Daoy (cell line): Measurements from ENCODE around the gene MYO5A. TPM values are rescaled to one million over a fixed set of nuclear protein-coding genes. Genes with fewer than 3 reads are reported as not detected.
"Not testable (repeated sequence)": the region's sequence is repeated elsewhere in the genome, so short reads cannot be mapped to it uniquely, and the experiment has no call there.

Source experiments
- DNase-seq: peaks from one replicate; pipeline ENCODE4 v3.0.0-alpha.2; 2015; ENCODE audit warnings: low read depth
- total RNA-seq: library from RNA; depleted of rRNA; stranded (reverse); fragments of >200 nt; shearing (Covaris generic); gene quantifications from 2 replicates; pipeline ENCODE4 v1.2.3, GENCODE V29; 2014

MYO5A gene
- total RNA-seq, 1 experiment from 2014 or later = 57.4 TPM

- DNase-seq = no peak
These were observed 109.2 kb downstream of the MYO5A start for GRCh38 chr15:52419494-52419893.

GRCh38 chr15:52417957-52418356 is 110.7 kb downstream of the MYO5A start:
- DNase-seq = no peak

GRCh38 chr15:52417521-52417920 is 111.2 kb downstream of the MYO5A start:
- DNase-seq = peak; percentile 60

GRCh38 chr15:52416566-52416965 is 112.1 kb downstream of the MYO5A start:
- not testable (repeated sequence) for DNase-seq

GRCh38 chr15:52415628-52416027 is 113.1 kb downstream of the MYO5A start:
- no peak for DNase-seq

- DNase-seq = no peak
These were observed 113.7 kb downstream of the MYO5A start for GRCh38 chr15:52414936-52415335.

GRCh38 chr15:52408823-52409222 is 119.9 kb downstream of the MYO5A start:
- DNase-seq = no peak

- no peak for DNase-seq
These were observed 121.3 kb downstream of the MYO5A start for GRCh38 chr15:52407374-52407773.

- DNase-seq = no peak
These were observed 122.1 kb downstream of the MYO5A start for GRCh38 chr15:52406601-52407000.

- DNase-seq = no peak
These were observed 122.8 kb downstream of the MYO5A start for GRCh38 chr15:52405856-52406255.

- no peak for DNase-seq
These were observed 131.6 kb downstream of the MYO5A start for GRCh38 chr15:52397118-52397517.

GRCh38 chr15:52394118-52394517 is 134.6 kb downstream of the MYO5A start:
- no peak for DNase-seq

- peak; percentile 57 for DNase-seq
These were observed 136.5 kb downstream of the MYO5A start for GRCh38 chr15:52392008-52392687.

GRCh38 chr15:52391069-52391468 is 137.6 kb downstream of the MYO5A start:
- DNase-seq = no peak

- DNase-seq = no peak
These were observed 143.0 kb downstream of the MYO5A start for GRCh38 chr15:52385670-52386069.

GRCh38 chr15:52383100-52383588 is 145.5 kb downstream of the MYO5A start:
- no peak for DNase-seq

- no peak for DNase-seq
These were observed 146.0 kb downstream of the MYO5A start for GRCh38 chr15:52382647-52383046.

- no peak for DNase-seq
These were observed 149.1 kb downstream of the MYO5A start for GRCh38 chr15:52379395-52380106.

- no peak for DNase-seq
These were observed 149.8 kb downstream of the MYO5A start for GRCh38 chr15:52378746-52379394.

GRCh38 chr15:52370010-52370409 is 158.7 kb downstream of the MYO5A start:
- DNase-seq = no peak

- DNase-seq = no peak
These were observed 159.2 kb downstream of the MYO5A start for GRCh38 chr15:52369455-52369854.

- no peak for DNase-seq
These were observed 159.7 kb downstream of the MYO5A start for GRCh38 chr15:52369030-52369429.

GRCh38 chr15:52368402-52368801 is 160.3 kb downstream of the MYO5A start:
- DNase-seq = peak; percentile 28
